ENCODE results near the gene KCNQ5. TPM values are rescaled to one million over a fixed set of nuclear protein-coding genes. Genes with fewer than 3 reads are reported as not detected.

Gene KCNQ5
- total RNA-seq, 1 experiment from 2014 or later = 2.0 TPM

DNA sequence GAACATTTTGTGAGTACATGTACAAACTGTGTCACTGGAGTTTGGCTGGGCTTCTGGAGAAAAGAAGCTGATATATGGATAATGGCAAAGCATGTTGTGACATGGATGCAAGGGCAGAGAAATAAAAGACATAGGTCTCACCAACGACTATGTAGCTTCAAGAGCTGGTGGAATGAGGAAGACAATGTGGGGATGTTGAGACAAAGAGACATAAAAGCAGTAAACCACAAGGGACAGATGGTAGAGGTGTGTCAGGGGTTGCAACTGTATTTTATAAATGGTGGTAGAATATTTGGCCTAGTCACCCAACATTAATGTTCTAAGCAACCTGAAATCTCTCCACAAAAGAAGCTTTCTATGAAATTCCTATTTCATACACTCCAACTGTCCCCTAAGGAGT lies 199.0 kb downstream of the KCNQ5 start (continued):
- TF ChIP-seq, protein P1, sequence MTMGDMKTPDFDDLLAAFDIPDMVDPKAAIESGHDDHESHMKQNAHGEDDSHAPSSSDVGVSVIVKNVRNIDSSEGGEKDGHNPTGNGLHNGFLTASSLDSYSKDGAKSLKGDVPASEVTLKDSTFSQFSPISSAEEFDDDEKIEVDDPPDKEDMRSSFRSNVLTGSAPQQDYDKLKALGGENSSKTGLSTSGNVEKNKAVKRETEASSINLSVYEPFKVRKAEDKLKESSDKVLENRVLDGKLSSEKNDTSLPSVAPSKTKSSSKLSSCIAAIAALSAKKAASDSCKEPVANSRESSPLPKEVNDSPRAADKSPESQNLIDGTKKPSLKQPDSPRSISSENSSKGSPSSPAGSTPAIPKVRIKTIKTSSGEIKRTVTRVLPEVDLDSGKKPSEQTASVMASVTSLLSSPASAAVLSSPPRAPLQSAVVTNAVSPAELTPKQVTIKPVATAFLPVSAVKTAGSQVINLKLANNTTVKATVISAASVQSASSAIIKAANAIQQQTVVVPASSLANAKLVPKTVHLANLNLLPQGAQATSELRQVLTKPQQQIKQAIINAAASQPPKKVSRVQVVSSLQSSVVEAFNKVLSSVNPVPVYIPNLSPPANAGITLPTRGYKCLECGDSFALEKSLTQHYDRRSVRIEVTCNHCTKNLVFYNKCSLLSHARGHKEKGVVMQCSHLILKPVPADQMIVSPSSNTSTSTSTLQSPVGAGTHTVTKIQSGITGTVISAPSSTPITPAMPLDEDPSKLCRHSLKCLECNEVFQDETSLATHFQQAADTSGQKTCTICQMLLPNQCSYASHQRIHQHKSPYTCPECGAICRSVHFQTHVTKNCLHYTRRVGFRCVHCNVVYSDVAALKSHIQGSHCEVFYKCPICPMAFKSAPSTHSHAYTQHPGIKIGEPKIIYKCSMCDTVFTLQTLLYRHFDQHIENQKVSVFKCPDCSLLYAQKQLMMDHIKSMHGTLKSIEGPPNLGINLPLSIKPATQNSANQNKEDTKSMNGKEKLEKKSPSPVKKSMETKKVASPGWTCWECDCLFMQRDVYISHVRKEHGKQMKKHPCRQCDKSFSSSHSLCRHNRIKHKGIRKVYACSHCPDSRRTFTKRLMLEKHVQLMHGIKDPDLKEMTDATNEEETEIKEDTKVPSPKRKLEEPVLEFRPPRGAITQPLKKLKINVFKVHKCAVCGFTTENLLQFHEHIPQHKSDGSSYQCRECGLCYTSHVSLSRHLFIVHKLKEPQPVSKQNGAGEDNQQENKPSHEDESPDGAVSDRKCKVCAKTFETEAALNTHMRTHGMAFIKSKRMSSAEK (CRISPR knock-in tag; IDR thresholded peaks at IDR 0.05; ENCODE audit: borderline replicate concordance) = no peak
- TF ChIP-seq, protein P2, sequence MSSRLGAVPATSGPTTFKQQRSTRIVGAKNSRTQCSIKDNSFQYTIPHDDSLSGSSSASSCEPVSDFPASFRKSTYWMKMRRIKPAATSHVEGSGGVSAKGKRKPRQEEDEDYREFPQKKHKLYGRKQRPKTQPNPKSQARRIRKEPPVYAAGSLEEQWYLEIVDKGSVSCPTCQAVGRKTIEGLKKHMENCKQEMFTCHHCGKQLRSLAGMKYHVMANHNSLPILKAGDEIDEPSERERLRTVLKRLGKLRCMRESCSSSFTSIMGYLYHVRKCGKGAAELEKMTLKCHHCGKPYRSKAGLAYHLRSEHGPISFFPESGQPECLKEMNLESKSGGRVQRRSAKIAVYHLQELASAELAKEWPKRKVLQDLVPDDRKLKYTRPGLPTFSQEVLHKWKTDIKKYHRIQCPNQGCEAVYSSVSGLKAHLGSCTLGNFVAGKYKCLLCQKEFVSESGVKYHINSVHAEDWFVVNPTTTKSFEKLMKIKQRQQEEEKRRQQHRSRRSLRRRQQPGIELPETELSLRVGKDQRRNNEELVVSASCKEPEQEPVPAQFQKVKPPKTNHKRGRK (CRISPR knock-in tag; IDR thresholded peaks at IDR 0.05; ENCODE audit: borderline replicate concordance) = no peak
- TF ChIP-seq TP53 (CRISPR knock-in tag; IDR thresholded peaks at IDR 0.05) = no peak
- TF ChIP-seq ZNF219 (CRISPR knock-in tag; IDR thresholded peaks at IDR 0.05; ENCODE audit: borderline replicate concordance) = no peak
- TF ChIP-seq ETV6 (CRISPR knock-in tag; IDR thresholded peaks at IDR 0.05) = no peak
- TF ChIP-seq FOXP1 (CRISPR knock-in tag; IDR thresholded peaks at IDR 0.05; ENCODE audit: borderline replicate concordance) = no peak
- TF ChIP-seq, protein P3, sequence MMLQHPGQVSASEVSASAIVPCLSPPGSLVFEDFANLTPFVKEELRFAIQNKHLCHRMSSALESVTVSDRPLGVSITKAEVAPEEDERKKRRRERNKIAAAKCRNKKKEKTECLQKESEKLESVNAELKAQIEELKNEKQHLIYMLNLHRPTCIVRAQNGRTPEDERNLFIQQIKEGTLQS (CRISPR knock-in tag; conservative IDR thresholded peaks at IDR 0.05) = no peak
- no peak for TF ChIP-seq ZNF416 (CRISPR knock-in tag; IDR thresholded peaks at IDR 0.05)
- TF ChIP-seq ATF1 (CRISPR knock-in tag; IDR thresholded peaks at IDR 0.05) = no peak
- no peak for TF ChIP-seq ZNF671 (CRISPR knock-in tag; IDR thresholded peaks at IDR 0.05)

DNA sequence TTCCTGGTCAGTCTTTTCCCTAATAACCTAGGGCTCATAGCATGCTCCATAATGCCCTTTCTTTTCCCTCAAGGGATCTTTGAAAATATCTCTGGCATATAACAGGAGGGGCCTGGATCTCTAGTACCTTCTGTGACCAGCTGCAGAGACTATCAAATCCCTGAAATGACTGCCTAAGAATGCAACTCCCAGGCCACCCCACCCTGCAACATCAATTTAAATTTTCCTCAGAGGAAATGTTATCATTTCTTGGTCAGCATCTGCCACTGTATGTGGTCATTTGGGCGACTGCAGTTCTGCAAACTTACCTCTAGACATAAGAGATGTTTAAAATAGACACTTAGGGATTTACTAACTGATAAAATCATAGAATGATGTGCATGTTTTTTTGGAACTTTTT lies 200.2 kb downstream of the KCNQ5 start:
- no peaks in the 10 kb centered on the region for H3K9me3 Mint-ChIP-seq
- POLR2A ChIA-PET = no interaction called here
- CTCF ChIA-PET = no interaction called here
- no peak overlapping the region for H3K27ac Mint-ChIP-seq
- H3K4me1 Mint-ChIP-seq = peaks cover 6% of the 10 kb centered on the region
- no peak for ATAC-seq
- H3K27me3 Mint-ChIP-seq (ENCODE audit: low read depth) = no peaks in the 10 kb centered on the region
- no peaks in the 10 kb centered on the region for H3K36me3 Mint-ChIP-seq
- DNase-seq (ENCODE audit: low spot score) = no peak
- no peak overlapping the region for H3K4me3 Mint-ChIP-seq
- TF ChIP-seq SOX15 (CRISPR knock-in tag; IDR thresholded peaks at IDR 0.05) = no peak
- TF ChIP-seq, protein P4, sequence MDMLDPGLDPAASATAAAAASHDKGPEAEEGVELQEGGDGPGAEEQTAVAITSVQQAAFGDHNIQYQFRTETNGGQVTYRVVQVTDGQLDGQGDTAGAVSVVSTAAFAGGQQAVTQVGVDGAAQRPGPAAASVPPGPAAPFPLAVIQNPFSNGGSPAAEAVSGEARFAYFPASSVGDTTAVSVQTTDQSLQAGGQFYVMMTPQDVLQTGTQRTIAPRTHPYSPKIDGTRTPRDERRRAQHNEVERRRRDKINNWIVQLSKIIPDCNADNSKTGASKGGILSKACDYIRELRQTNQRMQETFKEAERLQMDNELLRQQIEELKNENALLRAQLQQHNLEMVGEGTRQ (CRISPR knock-in tag; IDR thresholded peaks at IDR 0.05) = no peak
- TF ChIP-seq ATF1 (CRISPR knock-in tag; IDR thresholded peaks at IDR 0.05) = no peak
- TF ChIP-seq, protein P5, sequence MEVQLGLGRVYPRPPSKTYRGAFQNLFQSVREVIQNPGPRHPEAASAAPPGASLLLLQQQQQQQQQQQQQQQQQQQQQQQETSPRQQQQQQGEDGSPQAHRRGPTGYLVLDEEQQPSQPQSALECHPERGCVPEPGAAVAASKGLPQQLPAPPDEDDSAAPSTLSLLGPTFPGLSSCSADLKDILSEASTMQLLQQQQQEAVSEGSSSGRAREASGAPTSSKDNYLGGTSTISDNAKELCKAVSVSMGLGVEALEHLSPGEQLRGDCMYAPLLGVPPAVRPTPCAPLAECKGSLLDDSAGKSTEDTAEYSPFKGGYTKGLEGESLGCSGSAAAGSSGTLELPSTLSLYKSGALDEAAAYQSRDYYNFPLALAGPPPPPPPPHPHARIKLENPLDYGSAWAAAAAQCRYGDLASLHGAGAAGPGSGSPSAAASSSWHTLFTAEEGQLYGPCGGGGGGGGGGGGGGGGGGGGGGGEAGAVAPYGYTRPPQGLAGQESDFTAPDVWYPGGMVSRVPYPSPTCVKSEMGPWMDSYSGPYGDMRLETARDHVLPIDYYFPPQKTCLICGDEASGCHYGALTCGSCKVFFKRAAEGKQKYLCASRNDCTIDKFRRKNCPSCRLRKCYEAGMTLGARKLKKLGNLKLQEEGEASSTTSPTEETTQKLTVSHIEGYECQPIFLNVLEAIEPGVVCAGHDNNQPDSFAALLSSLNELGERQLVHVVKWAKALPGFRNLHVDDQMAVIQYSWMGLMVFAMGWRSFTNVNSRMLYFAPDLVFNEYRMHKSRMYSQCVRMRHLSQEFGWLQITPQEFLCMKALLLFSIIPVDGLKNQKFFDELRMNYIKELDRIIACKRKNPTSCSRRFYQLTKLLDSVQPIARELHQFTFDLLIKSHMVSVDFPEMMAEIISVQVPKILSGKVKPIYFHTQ (CRISPR knock-in tag; IDR thresholded peaks at IDR 0.05) = no peak
- TF ChIP-seq SP1 (CRISPR knock-in tag; conservative IDR thresholded peaks at IDR 0.05) = no peak
- no peak for TF ChIP-seq SMAD4 (CRISPR knock-in tag; IDR thresholded peaks at IDR 0.05)
- TF ChIP-seq, protein P6, sequence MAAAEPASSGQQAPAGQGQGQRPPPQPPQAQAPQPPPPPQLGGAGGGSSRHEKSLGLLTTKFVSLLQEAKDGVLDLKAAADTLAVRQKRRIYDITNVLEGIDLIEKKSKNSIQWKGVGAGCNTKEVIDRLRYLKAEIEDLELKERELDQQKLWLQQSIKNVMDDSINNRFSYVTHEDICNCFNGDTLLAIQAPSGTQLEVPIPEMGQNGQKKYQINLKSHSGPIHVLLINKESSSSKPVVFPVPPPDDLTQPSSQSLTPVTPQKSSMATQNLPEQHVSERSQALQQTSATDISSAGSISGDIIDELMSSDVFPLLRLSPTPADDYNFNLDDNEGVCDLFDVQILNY (CRISPR knock-in tag; IDR thresholded peaks at IDR 0.05) = no peak
- TF ChIP-seq, protein P7, sequence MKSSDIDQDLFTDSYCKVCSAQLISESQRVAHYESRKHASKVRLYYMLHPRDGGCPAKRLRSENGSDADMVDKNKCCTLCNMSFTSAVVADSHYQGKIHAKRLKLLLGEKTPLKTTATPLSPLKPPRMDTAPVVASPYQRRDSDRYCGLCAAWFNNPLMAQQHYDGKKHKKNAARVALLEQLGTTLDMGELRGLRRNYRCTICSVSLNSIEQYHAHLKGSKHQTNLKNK (CRISPR knock-in tag; IDR thresholded peaks at IDR 0.05) = no peak
- no peak for TF ChIP-seq ZNF317 (CRISPR knock-in tag; IDR thresholded peaks at IDR 0.05; ENCODE audit: borderline replicate concordance, low read depth)
- no peak for TF ChIP-seq RELA (CRISPR knock-in tag; IDR thresholded peaks at IDR 0.05; ENCODE audit: borderline replicate concordance)
- TF ChIP-seq, protein P8, sequence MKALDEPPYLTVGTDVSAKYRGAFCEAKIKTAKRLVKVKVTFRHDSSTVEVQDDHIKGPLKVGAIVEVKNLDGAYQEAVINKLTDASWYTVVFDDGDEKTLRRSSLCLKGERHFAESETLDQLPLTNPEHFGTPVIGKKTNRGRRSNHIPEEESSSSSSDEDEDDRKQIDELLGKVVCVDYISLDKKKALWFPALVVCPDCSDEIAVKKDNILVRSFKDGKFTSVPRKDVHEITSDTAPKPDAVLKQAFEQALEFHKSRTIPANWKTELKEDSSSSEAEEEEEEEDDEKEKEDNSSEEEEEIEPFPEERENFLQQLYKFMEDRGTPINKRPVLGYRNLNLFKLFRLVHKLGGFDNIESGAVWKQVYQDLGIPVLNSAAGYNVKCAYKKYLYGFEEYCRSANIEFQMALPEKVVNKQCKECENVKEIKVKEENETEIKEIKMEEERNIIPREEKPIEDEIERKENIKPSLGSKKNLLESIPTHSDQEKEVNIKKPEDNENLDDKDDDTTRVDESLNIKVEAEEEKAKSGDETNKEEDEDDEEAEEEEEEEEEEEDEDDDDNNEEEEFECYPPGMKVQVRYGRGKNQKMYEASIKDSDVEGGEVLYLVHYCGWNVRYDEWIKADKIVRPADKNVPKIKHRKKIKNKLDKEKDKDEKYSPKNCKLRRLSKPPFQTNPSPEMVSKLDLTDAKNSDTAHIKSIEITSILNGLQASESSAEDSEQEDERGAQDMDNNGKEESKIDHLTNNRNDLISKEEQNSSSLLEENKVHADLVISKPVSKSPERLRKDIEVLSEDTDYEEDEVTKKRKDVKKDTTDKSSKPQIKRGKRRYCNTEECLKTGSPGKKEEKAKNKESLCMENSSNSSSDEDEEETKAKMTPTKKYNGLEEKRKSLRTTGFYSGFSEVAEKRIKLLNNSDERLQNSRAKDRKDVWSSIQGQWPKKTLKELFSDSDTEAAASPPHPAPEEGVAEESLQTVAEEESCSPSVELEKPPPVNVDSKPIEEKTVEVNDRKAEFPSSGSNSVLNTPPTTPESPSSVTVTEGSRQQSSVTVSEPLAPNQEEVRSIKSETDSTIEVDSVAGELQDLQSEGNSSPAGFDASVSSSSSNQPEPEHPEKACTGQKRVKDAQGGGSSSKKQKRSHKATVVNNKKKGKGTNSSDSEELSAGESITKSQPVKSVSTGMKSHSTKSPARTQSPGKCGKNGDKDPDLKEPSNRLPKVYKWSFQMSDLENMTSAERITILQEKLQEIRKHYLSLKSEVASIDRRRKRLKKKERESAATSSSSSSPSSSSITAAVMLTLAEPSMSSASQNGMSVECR (CRISPR knock-in tag; IDR thresholded peaks at IDR 0.05; ENCODE audit: borderline replicate concordance) = no peak

All from WTC11 (cell line).